ENCODE measurements around the gene PDE8B. TPM values are rescaled to one million over a fixed set of nuclear protein-coding genes. Genes with fewer than 3 reads are reported as not detected.

Gene PDE8B
- total RNA-seq, 1 donor from 2014 or later, result 5.9 TPM

- Histone ChIP-seq H3K4me3 (no peak overlapping the region), H3K27ac (replicated peaks) (no peak overlapping the region), H3K36me3 (peaks cover 4% of the 10 kb centered on the region), H3K4me1 (peaks cover 21% of the 10 kb centered on the region), H3K27me3 (ENCODE audit: low read depth) (peaks cover 5% of the 10 kb centered on the region), H3K9me3 (replicated peaks) (peaks cover 6% of the 10 kb centered on the region)
- intact Hi-C loops (cut with micrococcal nuclease), result no loop called here
- TF ChIP-seq CTCF (IDR thresholded peaks at IDR 0.05; ENCODE audit: borderline replicate concordance), result no peak
- DNase-seq, result no peak
These were observed 209.4 kb downstream of the PDE8B start for GRCh38 chr5:77419644-77420582.

- Histone ChIP-seq H3K27me3 (ENCODE audit: low read depth) (no peaks in the 10 kb centered on the region), H3K4me3 (no peak overlapping the region), H3K4me1 (peaks cover 21% of the 10 kb centered on the region), H3K9me3 (replicated peaks) (peaks cover 6% of the 10 kb centered on the region), H3K36me3 (peaks cover 14% of the 10 kb centered on the region), H3K27ac (replicated peaks) (no peak overlapping the region)
- DNase-seq, result no peak
- intact Hi-C loops (cut with micrococcal nuclease), result no loop called here
- no peak for TF ChIP-seq CTCF (IDR thresholded peaks at IDR 0.05; ENCODE audit: borderline replicate concordance)
These were observed 210.5 kb downstream of the PDE8B start for GRCh38 chr5:77420940-77421339.

GRCh38 chr5:77423022-77423750 is 212.7 kb downstream of the PDE8B start:
- Histone ChIP-seq H3K27me3 (ENCODE audit: low read depth) (no peaks in the 10 kb centered on the region), H3K27ac (replicated peaks) (no peak overlapping the region)

GRCh38 chr5:77424921-77425320 is 214.4 kb downstream of the PDE8B start:
- no peak overlapping the region for H3K4me3 ChIP-seq
- intact Hi-C loops (cut with micrococcal nuclease), result no loop called here
- no peaks in the 10 kb centered on the region for H3K27me3 ChIP-seq (ENCODE audit: low read depth)
- peaks cover 6% of the 10 kb centered on the region for H3K9me3 ChIP-seq (replicated peaks)
- peaks cover 29% of the 10 kb centered on the region for H3K36me3 ChIP-seq
- TF ChIP-seq CTCF (IDR thresholded peaks at IDR 0.05; ENCODE audit: borderline replicate concordance), result no peak
- no peak for DNase-seq
- H3K27ac ChIP-seq (replicated peaks), result no peak overlapping the region
- no peaks in the 10 kb centered on the region for H3K4me1 ChIP-seq

More at GRCh38 chr5:77423022-77423750, 212.7 kb downstream of the PDE8B start:
- Histone ChIP-seq H3K4me1 (peaks cover 5% of the 10 kb centered on the region), H3K4me3 (no peak overlapping the region), H3K9me3 (replicated peaks) (peaks cover 6% of the 10 kb centered on the region), H3K36me3 (peaks cover 21% of the 10 kb centered on the region)
- TF ChIP-seq CTCF (IDR thresholded peaks at IDR 0.05; ENCODE audit: borderline replicate concordance), result no peak
- intact Hi-C loops (cut with micrococcal nuclease), result no loop called here
- DNase-seq, result no peak

GRCh38 chr5:77425420-77425819 is 214.9 kb downstream of the PDE8B start:
- H3K4me1 ChIP-seq, result no peaks in the 10 kb centered on the region
- intact Hi-C loops (cut with micrococcal nuclease), result no loop called here
- TF ChIP-seq CTCF (IDR thresholded peaks at IDR 0.05; ENCODE audit: borderline replicate concordance), result no peak
- H3K4me3 ChIP-seq, result no peak overlapping the region
- H3K36me3 ChIP-seq, result peaks cover 34% of the 10 kb centered on the region
- H3K27me3 ChIP-seq (ENCODE audit: low read depth), result no peaks in the 10 kb centered on the region
- DNase-seq, result no peak
- H3K27ac ChIP-seq (replicated peaks), result no peak overlapping the region
- peaks cover 6% of the 10 kb centered on the region for H3K9me3 ChIP-seq (replicated peaks)
